NK-92 (cell line): Measurements from ENCODE around the gene HIVEP2.

Source experiments
- DNase-seq: peaks from one replicate; lab custom pipeline; 2025; ENCODE audit not compliant: unreplicated experiment; lab: John Stamatoyannopoulos, UW

HIVEP2 gene

DNA sequence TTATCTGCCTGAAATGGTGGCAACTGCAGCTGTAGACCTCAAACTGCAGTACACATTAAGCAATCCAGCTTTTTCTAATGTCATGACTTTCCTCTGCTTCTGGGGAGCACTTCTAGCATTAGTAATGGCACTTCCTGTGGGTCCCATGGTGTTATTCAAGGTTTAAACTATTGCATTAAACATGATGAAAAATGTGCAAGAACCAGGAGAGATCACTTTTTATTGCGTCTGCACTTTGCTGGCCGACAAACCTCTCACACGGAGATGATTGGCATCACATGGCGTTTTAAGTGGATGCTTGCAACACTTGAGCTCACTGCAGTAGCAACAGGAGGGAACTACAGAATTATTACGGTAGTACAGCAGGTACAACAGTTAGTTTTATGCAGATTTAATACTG is 148.4 kb downstream of the HIVEP2 start:
- no peak for DNase-seq

- DNase-seq, result no peak
These were observed 149.0 kb downstream of the HIVEP2 start for GRCh38 chr6:142796024-142796423.

DNA sequence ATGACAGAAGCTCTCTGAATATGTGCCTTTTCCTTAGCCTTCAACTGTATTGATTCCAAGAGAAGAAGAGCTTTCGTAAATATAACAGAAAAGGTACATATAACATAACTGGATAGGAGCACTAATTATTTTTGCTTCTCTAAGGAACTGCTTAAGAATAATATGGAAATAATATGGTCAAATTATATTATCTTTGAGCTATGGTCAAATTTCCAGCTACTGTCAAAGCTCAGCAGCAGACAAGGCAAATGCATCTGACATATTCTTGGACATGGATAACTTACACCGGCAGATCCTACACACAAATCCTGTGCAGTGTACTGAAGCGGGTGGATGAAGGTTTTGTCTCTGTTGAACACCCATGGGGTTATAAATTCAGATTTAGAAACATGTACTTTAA is 150.6 kb downstream of the HIVEP2 start:
- DNase-seq, result no peak

DNA sequence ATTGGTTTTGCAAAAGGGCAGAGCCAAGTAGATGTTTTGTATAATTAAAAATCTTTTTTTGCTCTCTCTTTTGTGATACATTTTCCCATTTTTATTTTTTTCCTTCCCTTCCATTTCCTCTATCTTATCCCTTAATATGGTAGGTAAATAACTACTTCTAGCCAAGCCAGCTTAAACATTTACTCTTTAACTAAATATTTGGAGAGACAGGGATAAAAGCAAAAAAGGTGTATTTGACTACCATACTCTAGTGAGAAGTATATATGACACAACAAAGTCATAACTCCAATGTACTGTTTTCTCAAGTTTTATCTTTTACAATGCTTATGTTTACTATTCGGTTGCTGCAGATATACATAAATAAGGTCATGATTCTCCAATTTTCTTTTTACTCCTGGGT is 154.7 kb downstream of the HIVEP2 start:
- no peak for DNase-seq

DNA sequence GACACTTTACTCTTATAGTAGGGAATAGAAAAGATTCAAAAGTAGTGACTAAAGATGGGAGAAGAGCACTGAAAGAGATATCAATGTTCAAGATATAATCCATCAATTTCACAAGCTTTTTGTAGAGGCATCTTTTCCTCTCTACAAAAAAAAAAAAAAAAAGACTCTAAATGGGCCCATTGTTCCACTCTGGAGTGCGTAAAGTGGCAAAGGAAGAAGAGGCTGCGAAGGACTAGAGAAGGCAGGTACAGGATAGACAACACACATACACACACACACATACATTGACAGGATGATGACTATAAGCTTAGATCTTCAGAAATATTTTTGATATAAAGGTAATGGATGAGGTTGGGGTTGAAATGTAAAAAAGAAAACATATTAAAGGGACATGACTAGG is 157.6 kb downstream of the HIVEP2 start:
- DNase-seq, result no peak

DNA sequence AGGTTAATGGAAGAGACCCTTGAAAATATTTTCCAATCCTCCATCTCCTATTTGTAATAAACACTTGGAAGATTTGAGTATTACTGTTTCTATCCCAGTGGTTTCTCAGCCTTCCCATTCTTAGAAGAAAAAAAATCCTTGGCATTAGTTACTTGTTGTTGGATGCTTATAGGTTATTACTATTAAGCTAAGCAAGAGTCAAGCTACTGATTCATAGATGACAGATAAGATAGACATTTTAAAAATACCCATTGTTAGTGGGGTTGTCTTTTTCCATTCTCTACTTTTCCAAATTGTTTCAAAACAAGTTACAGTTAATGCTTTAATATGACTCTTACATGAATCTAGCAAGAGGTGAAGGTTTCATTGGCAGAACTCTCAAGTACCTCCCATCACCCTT is 158.5 kb downstream of the HIVEP2 start:
- no peak for DNase-seq

DNA sequence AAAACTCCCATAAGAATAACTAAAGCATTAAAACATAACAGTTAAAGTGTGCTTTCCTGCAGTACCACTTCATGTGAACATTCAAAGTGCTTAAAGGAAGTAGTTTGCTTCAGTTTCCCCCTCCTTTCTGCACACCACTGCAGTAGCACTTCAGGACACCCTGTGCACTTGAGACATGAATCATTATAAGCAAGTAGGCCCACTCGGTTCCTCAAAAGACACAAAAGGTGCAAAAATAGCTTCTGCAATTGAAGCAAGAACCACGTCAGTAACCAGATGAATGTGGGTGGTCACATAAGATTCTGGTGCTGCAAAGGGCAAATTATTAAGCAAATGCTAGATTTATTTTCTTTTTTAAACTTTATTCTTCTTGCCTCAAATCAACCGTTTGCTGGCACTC is 160.6 kb downstream of the HIVEP2 start:
- DNase-seq, result no peak

DNA sequence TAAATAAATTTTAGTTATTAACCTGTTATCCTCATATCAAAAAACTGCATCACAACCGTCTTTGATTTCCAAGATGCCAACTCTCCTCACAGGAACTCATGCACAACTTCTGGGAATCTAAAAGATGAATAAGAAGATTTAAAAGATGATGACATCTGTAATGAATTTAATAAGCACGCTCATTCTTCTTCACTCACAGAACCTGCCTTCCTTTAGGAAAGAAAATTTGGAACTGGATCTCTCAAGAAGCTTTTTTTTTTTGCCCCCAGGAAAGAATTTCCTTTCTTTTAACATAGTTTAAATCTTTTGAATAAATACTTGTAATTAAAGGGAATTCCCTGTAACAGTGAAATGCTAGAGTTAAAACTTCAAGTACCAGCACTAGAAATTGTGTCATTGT is 161.5 kb downstream of the HIVEP2 start:
- no peak for DNase-seq

- no peak for DNase-seq
These were observed 163.8 kb downstream of the HIVEP2 start for GRCh38 chr6:142781129-142781528.

- no peak for DNase-seq
These were observed 170.9 kb downstream of the HIVEP2 start for GRCh38 chr6:142773859-142774648.

GRCh38 chr6:142773324-142773723 is 171.7 kb downstream of the HIVEP2 start:
- no peak for DNase-seq

GRCh38 chr6:142771162-142771561 is 173.8 kb downstream of the HIVEP2 start:
- DNase-seq, result no peak

DNA sequence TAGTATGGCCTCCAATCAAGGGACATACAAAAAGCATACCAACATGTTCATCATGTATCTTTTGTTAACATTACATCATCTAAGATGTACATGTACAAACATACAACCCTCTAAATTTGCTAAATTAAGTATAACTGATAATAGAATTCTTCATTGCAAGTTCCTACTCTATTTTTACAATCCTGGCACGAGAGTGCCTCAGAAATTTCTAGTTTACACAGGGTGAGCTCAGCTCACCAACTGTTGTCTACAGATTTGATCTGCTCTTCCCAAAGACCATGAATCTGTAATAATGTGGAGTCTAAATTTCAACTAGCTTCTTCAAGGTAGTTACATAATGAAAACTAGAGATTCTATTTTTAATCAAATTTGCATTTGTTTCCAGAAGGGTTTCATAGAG is 179.7 kb downstream of the HIVEP2 start:
- no peak for DNase-seq

- no peak for DNase-seq
These were observed 180.7 kb downstream of the HIVEP2 start for GRCh38 chr6:142764311-142764710.

DNA sequence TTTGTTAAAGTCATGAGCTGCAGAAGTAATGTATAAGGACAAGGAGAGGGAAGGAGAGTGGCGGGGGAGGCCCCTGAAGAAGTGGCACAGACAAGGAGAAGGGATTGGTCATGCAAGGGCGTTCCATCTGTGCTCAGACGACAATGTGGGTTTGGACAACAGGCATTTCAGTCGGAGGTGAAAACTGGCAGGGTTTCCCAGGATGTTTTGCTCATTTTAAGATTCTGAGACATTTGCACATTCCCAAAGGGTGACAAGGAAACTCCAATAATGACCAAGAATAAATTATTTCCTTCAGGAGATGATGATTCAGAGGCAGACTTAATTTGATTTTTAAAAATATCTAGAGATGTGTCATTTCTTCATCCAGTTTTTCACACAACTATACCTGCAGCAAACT is 181.8 kb downstream of the HIVEP2 start:
- no peak for DNase-seq

DNA sequence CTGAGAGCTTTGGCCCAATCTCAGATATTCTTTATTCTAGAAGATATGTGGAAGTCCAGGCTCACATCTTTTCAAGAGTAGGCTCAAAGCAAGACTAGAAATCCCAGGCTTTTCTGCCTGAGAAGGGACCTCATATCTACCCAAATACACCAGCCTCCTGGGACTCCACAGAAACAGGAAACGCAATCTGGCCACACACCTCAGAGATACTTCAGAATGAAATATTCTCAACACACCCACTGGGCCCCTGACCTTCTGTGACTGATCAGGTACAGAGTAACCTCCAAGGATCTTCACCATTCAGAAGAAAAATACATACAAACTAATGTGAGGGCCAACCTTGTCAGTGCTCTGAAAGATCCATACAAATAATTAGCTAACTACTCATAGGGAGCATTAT is 183.2 kb downstream of the HIVEP2 start:
- DNase-seq, result no peak

- no peak for DNase-seq
These were observed 184.8 kb downstream of the HIVEP2 start for GRCh38 chr6:142760152-142760551.

GRCh38 chr6:142758629-142759025 is 186.3 kb downstream of the HIVEP2 start:
- DNase-seq, result no peak

DNA sequence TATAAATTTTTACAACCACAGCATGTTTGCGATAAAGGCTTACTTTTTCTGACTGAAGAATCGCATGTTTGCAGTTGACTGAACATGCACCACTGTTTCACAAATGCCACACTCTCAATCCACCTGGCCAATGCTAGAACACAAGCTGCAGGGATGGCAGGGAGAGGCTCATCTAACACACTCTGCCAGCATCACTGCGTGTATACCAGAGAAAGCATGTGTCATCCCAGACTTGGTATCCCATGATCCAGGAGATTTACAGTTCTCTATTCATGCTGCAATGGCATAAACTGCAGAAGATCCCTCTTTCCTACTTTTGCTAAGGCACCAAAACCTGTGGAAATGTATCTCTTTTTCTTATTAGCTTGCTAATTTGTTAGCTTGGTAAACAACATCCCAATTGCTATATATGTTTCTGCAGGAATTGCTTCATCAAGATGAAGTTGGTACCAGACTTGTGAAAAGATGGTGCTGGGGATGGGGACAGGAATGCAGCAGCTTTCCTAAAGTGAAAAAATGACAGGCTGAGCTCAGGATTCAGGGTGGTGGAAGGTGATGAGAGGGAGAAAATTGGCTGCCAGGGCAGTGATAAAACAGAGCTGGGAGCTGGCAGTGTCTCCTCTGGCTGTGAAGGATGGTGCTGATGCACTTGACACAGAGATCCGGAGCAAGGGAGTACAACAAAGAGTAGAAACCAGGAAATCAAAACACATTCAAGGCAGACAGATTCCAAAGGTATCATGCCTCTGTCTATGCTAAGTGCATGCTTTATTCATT is 186.9 kb downstream of the HIVEP2 start:
- DNase-seq, result no peak

- no peak for DNase-seq
These were observed 188.8 kb downstream of the HIVEP2 start for GRCh38 chr6:142756215-142756630.

DNA sequence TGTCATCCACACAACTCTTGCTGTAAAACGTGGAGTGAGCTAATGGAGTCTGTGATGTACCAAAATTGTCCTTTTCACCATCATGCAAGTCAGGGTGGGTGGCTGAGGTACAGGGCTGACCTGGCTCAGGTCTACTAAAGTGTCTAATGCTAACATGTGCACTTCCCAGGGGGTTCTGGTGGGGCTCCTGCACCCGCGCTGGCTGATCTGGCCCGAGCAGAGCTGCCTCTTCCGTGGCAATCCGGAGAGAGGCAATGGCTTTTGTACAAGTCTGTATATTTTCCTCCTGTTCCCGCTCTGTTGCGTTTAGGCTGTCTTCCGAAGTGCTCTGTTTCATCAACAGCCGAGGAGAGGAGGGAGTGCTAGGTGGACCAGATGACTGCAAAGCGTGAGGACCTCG is 191.8 kb downstream of the HIVEP2 start:
- DNase-seq, result no peak

- DNase-seq, result no peak
These were observed 192.6 kb downstream of the HIVEP2 start for GRCh38 chr6:142752348-142752747.

- DNase-seq, result no peak
These were observed 193.5 kb downstream of the HIVEP2 start for GRCh38 chr6:142751452-142751851.
